GM19035 (cell line): ENCODE results near the gene HMBS.
"Not testable (repeated sequence)": the region's sequence is repeated elsewhere in the genome, so short reads cannot be mapped to it uniquely, and the experiment has no call there.

Source experiments
- ATAC-seq: cut with Tn5 transposase; IDR thresholded peaks from one replicate; pipeline ENCODE4 v1.9.1; 2021; ENCODE audit not compliant: unreplicated experiment

HMBS gene

DNA sequence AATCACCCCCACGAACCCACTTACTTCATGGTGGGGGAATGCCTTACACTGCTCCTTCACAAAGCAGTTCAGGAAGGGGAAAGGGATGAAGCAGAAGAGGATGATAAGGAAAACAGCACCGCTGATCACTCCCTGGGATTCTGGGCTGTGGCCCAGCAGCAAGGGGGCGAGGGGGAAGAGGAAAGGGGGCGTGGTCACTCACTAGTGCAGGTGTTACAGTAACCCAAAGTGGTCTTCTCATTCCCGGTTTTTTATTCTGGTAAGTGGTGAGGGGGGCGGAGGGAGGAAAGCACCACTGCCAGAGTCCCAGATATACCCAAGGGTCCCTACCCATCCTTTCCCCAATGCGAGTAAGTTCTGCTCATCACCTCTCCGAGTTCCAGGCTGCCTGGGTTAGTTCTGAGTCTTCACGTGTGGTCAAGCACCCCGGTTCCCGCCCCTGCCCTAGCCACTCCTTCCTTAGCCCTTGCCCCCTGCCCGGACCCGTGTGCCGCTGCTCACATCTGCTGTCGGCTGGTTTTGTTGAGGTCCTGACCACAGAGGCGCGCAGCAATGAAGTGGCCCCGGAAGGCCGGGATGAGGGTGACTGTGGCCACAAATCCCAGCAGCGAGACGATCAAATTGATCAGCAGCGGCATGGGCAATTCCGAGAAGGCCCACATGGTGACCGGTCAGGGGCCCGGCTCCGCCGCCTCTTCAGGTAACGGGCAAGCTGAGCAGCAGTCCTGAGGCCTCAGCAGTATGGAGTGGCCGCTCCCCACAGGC lies 16.5 kb downstream of the HMBS start:
- ATAC-seq = peak; percentile 22

DNA sequence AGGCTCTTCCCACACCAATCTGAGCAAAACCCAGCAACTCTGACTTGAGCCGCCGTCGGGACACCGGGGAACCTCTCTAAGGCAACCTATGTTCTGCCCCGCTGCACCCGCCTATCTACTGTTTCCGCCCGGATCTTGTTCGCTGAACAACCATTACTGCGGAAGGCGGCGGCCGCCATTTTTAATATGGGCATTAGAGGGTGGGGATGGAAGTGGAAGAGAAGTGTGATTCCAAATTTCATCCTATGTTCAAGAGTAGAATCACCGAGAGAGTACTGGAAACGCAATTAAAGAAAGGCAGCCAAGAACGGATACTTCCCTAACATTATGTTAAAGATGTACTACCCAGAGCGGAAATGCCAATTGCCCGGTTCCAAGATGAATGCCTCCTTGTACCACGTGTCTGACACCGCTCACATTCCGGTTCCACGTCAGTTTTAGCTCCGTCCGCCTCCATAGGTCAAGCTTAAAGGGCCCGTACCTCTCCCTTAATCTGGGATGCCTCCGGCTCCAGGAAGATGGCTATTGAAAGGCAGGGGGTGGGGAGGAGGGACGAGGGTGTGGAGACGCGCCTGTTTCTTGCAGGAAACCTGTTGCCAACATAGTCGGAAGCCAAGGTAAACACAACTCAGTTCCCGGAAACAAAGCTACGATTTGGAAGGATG lies 17.2 kb downstream of the HMBS start, which contains the start of gene DPAGT1:
Gene DPAGT1, minus strand, starts transcription at position 95 of the 665 bp plus-strand sequence. CDS start 198 bp downstream, outside the sequence.
- ATAC-seq = peak; percentile 75

DNA sequence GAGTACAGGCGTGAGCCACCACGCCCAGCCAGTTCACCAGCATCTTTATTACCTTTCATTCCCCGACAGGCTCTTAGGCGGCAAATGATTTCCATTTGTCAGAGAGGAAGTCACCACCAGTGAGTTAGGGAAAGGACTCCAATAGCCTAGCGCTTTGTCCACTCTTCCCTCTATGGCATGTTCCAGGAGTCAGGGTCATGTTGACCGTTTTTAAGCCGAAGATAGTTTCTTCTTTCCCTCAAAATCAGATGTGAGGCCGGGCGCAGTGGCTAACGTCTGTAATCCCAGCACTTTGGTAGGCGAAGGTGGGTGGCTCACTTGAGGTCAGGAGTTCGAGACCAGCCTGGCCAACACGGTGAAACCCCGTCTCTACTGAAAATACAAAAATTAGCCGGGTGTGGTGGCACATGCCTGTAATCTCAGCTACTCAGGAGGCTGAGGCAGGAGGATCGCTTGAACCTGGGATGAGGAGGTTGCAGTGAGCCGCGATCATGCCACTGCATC lies 18.5 kb downstream of the HMBS start:
- ATAC-seq = not testable (repeated sequence)

DNA sequence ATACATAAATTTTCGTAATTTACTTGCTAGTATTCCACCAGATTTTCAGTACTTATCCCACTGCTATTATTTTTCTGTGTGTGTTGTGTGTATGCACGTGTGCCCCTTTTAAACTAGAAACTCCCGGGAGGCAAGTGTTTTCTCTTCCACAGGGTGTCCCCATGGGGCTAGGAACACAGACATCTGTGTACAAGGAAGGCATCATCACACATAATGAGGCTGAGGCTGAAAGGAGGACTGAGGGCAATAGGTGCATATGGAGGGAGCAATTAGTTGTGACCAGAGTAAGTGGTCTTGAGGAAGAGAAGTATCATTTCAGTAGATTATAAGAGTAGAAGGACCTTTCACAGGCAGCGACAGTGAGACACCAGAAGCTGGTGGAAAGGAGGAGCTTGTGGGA lies 19.1 kb downstream of the HMBS start:
- no peak for ATAC-seq

DNA sequence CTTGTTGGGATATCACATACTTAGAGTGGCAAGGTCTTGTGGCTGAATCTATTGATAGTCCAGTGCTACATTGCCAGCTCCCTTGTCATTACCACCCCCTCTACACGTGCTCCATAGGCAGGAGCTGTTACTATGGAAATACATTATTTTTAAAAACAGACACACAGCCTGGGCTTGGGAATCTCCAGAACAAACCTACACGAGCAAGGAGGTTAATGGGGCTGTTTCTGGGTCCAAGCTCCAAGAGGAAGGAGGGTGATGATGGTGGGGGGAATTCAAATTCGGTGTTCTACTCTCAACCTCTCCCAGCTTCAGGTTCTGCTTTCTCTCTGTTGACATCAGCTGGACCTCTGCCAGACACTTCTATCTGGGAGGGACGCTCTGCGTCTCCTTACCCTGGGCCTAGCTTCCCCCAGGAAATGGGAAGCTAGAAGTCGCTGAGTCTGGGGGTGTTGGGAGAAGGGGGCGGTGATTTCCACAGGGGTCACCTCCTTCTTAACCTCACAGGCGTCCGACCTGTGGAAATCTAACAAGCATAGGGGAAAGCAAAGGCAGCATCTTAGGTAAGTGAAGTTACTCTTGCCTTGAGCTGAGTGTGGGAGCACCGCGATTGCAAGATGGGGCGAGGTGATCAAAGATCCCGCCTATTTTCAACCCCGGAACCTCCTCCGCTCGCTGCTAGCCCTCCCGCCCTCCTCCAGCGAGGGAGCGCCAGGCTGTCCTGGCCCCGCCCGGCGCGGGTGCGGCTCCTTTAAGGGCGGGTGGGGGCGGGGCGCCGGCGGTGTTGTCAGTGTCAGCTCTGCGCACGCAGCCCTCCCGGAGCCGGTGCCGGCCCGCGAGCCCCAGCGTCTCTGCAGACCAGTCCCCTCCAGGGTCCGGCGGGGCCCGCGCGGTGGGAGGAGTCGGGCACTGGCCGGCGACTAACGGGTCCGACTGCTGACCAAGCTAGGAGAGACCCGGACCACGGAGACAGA lies 22.2 kb downstream of the HMBS start, which contains the start of gene C2CD2L:
Gene C2CD2L, plus strand, starts transcription at position 781 of the 974 bp plus-strand sequence. CDS start 398 bp downstream, outside the sequence.
- peak; percentile 77 for ATAC-seq

DNA sequence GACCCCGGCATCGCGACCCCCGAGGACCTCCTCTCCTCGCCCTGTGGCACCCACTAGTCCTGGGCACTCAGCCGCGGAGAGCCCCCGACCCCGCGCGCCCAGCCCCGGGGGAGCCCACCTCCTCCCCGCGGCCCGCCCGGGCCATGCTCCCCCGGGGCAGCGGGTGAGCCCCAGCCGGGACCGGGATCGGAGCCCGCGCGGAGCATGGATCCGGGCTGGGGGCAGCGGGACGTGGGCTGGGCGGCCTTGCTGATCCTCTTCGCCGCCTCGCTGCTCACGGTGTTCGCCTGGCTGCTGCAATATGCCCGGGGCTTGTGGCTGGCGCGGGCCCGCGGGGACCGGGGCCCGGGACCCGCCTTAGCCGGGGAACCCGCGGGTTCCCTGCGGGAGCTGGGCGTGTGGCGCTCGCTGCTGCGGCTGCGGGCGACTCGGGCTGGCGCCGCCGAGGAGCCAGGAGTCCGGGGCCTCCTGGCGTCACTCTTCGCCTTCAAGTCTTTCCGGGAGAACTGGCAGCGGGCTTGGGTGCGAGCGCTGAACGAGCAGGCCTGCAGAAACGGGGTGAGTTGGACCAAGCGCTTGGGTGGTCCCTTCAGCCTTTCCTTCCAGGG lies 23.0 kb downstream of the HMBS start:
- ATAC-seq = peak; percentile 32

DNA sequence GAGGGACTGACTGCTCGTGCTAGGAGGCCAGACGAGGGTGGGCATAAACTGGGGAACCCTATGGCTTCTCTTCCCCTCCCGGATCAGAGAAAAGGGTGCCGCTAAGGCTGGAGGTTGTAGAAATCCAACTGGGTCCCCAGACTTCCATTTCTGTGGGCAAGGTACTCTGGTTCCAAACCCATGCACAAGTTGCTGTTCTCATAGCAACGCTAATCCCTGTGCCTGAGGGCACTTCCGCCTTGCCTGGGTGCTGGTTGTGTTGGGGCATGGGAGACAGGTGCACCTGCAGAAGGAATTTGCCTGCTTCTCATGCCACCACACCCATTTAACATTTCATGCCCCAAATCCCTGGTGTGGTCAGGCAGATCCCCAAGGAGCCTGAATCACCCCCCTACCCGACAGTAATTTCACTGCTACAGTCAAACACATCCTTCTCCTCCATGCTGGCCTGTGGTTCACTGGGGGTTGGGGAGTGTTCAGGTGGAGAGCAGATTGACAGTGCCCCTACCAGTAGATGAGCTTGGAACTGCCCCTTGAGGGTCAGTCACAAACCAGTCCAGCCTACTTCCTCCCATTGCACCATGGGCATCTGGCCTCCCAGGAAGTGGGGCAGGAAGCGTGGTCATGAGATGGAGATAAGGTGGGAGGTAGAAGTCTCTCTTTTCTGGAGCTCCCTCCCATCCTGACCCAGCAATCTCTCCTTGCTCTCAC lies 23.6 kb downstream of the HMBS start:
- ATAC-seq = no peak

DNA sequence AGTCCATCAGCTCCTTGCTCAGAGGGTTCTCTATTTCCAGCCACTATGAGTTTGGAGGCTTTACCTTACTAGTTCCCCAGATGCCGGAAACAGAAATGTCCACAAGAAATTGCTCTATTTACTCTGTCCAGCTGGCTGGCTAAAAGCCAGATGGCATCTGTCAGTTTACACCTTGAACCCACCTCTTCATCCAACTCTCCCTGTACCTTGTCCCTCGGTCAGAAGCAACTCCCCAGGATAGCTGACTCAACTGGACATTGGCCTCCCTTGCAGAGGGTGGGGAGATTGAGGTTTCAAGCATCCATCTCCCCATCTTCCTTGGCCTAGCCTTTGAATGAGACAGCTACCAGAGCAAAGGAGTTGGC lies 24.2 kb downstream of the HMBS start:
- no peak for ATAC-seq

DNA sequence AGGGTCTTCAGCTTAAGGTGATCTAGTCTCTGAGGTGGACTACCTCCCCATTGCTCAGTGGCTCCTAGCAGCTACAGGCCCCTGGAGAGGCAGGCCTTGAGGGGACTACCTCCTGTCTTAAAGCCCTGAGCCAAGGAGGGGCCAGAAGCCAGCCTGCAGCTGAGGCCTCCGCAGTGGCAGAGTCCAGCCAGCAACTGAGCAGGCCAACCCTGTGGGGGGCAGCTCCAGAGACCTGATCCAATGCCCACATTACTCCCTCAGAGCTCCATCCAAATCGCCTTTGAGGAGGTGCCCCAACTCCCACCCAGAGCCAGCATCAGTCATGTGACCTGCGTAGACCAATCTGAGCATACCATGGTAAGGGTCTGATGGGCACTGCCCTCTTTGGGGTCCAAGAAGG lies 25.2 kb downstream of the HMBS start:
- no peak for ATAC-seq

DNA sequence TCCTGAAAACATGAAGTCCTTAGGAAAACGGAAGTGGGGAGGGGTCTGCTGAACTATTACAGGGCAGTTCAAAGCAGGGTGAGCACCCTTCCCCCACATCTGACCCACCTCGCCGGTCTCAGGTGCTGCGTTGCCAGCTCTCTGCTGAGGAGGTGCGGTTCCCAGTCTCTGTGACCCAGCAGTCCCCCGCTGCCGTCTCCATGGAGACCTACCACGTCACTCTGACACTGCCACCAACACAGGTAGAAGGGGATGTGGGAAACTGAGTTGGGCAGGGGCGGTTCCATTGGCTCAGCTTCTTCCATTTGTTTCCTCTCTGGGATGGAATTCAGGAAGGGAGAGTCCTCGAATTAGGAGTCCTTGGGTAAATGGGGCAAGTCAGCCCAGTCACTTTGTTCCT lies 25.8 kb downstream of the HMBS start:
- no peak for ATAC-seq

DNA sequence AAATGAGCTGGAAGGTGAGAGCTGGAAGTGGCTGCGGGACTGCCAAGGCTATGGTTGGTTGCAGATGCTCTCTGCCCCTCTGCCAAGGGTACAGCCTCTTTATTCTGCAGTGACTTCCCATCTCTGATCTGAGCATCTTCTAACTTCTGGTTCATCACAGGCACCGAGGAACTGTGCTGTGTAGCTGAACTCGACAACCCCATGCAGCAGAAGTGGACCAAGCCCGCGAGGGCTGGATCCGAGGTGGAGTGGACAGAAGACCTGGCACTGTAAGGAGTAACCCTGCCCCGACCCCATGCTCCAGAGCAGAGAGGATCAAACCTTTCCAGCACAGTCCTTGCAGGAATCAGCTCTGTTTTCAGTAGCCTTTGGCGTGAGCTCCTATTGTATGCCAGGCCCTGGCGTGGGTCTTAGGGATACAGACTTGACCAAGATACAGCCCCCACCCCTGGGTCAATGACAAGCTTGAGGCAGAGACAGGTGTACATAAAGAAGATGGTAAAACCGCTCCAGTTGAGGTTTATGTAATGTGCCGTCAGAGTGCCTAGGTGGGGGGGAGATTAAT lies 26.8 kb downstream of the HMBS start:
- ATAC-seq = no peak

DNA sequence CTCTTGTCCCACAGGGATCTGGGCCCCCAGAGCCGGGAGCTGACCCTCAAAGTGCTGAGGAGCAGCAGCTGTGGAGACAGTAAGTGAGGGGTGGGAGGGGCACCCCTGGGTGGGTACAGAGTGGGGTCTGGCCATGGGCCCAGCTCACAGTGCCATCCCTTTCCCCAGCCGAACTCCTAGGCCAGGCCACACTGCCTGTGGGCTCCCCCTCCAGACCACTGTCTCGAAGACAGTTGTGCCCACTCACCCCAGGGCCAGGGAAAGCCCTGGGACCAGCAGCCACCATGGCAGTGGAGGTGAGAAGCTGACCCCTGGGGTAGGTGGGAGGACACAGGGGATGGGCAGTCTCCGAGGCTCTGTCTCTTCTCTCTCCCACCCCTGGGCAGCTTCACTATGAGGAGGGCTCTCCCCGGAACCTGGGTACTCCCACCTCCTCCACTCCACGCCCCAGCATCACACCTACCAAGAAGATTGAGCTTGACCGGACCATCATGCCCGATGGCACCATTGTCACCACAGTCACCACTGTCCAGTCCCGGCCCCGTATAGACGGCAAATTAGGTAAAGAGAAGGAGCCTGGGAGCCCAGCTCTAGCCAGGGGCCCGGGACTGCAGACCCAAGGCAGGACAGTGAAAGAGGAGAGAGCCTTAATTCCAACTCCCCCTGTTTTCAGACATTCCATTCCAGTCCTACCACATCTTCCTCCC lies 27.8 kb downstream of the HMBS start:
- ATAC-seq = no peak

DNA sequence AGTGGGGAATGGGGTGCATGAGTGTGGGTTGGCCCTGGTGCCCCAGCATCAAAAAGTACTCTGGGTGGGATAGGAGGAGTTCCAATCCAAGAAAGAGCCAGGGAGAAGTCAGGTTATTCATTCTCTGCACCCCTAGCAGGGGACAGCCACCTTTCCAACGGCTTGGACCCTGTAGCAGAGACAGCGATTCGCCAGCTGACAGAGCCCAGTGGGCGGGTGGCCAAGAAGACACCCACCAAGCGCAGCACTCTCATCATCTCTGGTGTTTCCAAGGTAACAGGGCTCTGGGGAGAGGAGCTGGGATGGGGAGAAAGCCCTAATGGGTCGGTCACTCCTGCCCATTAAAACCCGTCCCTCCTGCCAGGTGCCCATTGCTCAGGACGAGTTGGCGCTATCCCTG lies 29.0 kb downstream of the HMBS start:
- no peak for ATAC-seq

DNA sequence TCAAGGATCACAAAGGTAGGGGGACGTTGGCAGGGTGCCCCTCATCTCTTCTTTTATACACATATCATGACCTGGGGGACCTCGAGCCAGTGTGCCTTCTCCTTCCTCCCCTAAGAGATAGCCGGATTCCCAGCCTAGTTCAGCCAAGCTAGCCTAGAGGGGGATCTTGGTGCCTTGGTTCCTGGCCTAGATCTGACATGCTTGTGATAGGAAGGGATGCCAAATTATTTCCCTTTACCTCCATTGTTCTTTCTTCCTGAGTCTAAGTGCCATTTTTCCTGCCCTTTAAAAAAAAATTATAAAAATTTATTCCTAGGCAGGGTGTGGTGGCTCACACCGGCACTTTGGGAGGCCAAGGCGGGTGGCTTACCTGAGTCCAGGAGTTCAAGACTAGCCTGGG lies 29.7 kb downstream of the HMBS start:
- no peak for ATAC-seq

DNA sequence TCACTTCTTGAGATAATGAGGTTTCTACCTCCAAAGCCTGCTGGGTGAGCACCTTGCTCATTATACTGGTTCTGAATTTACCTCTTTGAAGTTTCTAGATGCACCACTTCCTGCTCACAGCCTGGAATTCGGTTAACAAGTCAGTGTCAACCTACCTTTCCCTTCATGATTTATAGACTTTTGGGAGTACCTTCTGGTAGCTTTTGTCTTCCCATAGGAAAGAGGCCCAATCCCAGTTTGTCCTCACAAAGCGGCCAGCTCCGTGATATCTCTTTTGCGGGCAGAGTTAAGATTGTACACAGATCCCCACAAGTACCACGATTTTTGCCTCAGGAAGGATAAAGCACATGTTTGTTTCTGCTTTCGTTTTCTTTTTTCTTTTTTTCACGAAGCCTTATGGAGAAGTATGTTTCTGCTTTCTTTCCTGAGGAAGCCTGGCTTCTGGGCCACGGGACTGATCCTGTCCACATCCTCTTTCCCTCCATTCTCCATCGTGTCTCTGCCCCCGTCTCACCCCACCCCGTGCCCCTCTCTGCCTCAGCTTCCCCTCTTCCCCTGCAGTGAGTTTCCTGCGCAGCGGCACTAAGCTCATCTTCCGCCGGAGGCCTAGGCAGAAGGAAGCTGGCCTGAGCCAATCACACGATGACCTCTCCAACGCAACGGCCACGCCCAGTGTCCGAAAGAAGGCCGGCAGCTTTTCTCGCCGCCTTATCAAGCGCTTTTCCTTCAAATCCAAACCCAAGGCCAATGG lies 31.0 kb downstream of the HMBS start:
- ATAC-seq = no peak

DNA sequence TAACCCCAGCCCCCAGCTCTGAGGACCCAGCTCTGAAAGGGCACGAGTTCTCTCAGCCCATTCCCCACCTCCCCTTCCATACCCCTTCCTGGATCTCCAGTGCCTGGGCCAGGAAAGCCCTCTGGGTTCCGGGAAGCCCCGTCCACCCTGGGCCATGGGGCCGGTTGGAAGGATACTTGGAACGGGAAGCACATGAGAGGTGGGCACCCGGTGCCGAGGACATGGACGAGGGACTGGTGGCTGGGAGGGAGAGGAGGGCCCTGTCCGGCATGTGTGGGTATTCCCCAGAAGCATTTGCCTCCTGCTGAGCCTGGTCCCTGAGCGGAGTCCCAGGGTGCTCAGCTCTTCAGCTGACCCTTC lies 31.5 kb downstream of the HMBS start:
- no peak for ATAC-seq

DNA sequence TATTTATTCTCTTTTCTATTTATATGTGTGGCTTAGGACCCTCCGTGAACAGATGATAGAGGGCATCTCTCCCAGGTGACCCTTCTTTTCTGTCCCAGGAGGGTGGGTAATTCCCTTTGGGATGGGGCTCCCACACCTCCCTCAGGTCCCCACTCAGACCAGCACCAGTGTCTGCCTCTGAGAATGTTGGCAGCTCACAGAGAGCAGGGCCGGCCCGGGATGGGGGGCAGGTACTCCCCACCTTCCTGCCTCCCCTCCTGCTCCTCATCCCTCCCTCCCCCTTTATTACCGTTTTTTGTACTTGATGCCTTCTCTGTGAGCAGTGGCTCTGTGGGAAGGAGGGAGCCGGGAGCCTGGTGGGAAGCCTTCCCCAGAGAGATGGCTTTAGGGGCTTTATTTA lies 31.9 kb downstream of the HMBS start:
- no peak for ATAC-seq

DNA sequence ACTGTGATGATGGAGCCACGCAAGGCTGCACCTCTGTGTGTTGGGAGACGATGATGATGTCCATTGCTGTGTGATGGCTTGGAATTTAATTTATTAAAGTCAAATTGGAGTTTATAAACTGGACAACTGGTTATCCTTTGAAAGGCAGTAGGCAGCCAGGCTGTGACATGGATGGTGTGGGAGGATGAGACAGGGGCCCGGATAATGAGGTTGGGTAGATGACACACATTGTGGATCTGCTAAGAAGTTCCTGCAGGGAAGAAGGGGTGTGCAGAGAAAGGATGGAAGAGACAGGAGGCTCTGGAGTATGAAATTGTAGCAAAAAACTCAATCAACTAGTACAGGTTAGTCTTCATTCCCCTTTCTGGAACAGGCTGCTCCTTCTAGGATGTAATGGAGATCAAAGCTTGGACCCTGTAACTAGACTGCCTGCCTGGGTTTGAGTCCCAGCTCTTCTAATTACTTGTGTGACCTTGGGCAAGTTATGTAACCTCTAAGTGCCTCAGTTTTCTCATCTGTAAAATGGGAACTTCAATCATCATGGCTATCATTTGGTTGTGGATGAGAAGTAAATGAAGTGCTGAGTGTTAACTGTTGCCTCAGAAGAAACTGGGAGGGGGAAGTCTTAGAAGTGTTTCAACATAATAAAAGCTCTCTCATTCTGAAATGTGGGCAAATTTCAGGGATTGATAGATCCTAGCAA lies 32.5 kb downstream of the HMBS start:
- no peak for ATAC-seq
